HUES64 (cell line): ENCODE results near the gene TMCC1.

Experiments
- H3K27ac ChIP-seq: 2 replicates; pipeline ENCODE4 v1.7.0; 2013; ENCODE audit warnings: low read depth, low read length, inconsistent platforms
- H3K27me3 ChIP-seq: 2 replicates; pipeline ENCODE4 v1.6.1; 2013; ENCODE audit warnings: mild to moderate bottlenecking, low read length; ENCODE audit not compliant: insufficient read depth
- H3K36me3 ChIP-seq: 2 replicates; pipeline ENCODE4 v1.6.1; 2013; ENCODE audit warnings: mild to moderate bottlenecking, low read length; ENCODE audit not compliant: insufficient read depth
- H3K4me1 ChIP-seq: 2 replicates; pipeline ENCODE4 v1.6.1; 2013; ENCODE audit warnings: mild to moderate bottlenecking, low read length, moderate library complexity; ENCODE audit not compliant: insufficient read depth
- H3K4me3 ChIP-seq: 2 replicates; pipeline ENCODE4 v1.5.1; 2013; ENCODE audit warnings: mild to moderate bottlenecking, low read length, moderate library complexity
- H3K9ac ChIP-seq: 2 replicates; pipeline ENCODE4 v1.6.1; 2013; ENCODE audit warnings: mild to moderate bottlenecking, low read depth, low read length
- H3K9me3 ChIP-seq: 2 replicates; pipeline ENCODE4 v1.6.1; 2013; ENCODE audit warnings: low read depth, low read length; ENCODE audit not compliant: insufficient read depth
- WGBS: fragments of 150-250, 120-280 bp; methylation state at CpG from one replicate; pipeline ENCODE4 v1.1.7; 2013; ENCODE audit warnings: missing lambda C conversion rate; 5-methylcytosine and 5-hydroxymethylcytosine counted together

The TMCC1 gene

DNA sequence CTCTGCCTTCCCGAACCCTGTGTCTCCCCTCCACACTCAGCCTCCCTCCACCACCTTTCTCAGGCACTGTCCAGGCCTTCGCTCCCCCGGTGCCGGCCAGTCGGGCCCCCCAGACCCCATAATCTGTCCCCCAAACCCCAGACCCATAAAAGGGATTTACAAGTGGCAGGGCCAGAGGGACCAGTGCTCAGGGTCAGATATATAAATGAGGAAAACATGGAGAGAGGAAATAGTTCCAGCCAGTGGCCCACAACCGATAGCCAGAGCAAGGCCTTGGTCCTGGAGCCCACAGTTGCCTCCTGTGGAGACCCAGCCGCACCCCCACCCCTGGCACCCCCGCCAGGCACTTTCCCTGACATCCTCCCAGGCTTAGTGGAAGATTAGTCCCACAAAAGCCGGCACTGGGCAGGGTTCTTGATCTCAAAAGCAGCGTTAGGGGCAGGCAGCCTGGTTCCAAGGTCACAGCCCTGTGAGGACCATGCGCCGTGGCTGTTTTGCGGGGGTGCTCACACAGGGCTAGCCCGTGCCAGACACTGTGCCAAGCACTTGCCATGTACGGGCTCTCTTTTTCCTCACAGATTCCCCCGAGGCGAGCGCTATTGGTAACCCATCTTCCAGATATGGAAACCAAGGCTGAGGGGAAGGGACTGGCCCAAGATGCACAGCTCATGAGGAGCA lies 286.0 kb downstream of the TMCC1 start:
- WGBS, result 46% methylated on average over 18 of the region's 18 CpGs
- Histone ChIP-seq H3K9ac (peak overlapping the region; percentile 68; the same call in 1 of the 2 replicates), H3K4me1 (peaks cover 36% of the 10 kb centered on the region), H3K36me3 (no peaks in the 10 kb centered on the region), H3K4me3 (peak overlapping the region; percentile 79), H3K27me3 (peaks cover 24% of the 10 kb centered on the region), H3K9me3 (no peaks in the 10 kb centered on the region), H3K27ac (peak overlapping the region; percentile 66; the same call in 1 of the 2 replicates)

GRCh38 chr3:129606636-129607390 lies 286.7 kb downstream of the TMCC1 start, which contains the start of gene PLXND1:
Gene PLXND1, minus strand, starts transcription at chr3:129606676. Its CDS starts 37 bp downstream, at chr3:129606639.
- H3K36me3 ChIP-seq, result no peaks in the 10 kb centered on the region
- H3K9ac ChIP-seq, result peak within 1 kb of the TSS; percentile 68
- H3K4me1 ChIP-seq, result peaks cover 36% of the 10 kb centered on the region
- H3K9me3 ChIP-seq, result no peaks in the 10 kb centered on the region
- peak within 1 kb of the TSS; percentile 66; the same call in 1 of the 2 replicates for H3K27ac ChIP-seq
- H3K27me3 ChIP-seq, result peaks cover 24% of the 10 kb centered on the region
- peak within 1 kb of the TSS; percentile 79 for H3K4me3 ChIP-seq
- under 1% methylated on average over 96 of the region's 96 CpGs for WGBS

GRCh38 chr3:129605922-129606635 lies 287.4 kb downstream of the TMCC1 start:
- Histone ChIP-seq H3K27ac (no peak overlapping the region), H3K4me3 (peak overlapping the region; percentile 68), H3K4me1 (peaks cover 30% of the 10 kb centered on the region), H3K9ac (peak overlapping the region; percentile 67), H3K27me3 (peaks cover 24% of the 10 kb centered on the region), H3K9me3 (no peaks in the 10 kb centered on the region), H3K36me3 (no peaks in the 10 kb centered on the region)
- WGBS, result 2% methylated on average over 98 of the region's 98 CpGs

- Histone ChIP-seq H3K4me1 (peaks cover 32% of the 10 kb centered on the region), H3K9me3 (no peaks in the 10 kb centered on the region), H3K27ac (no peak overlapping the region), H3K36me3 (no peaks in the 10 kb centered on the region), H3K27me3 (peaks cover 24% of the 10 kb centered on the region), H3K9ac (peak overlapping the region; percentile 67), H3K4me3 (peak overlapping the region; percentile 68)
- under 1% methylated on average over 87 of the region's 98 CpGs for WGBS
These were observed 288.1 kb downstream of the TMCC1 start for GRCh38 chr3:129605203-129605921.

DNA sequence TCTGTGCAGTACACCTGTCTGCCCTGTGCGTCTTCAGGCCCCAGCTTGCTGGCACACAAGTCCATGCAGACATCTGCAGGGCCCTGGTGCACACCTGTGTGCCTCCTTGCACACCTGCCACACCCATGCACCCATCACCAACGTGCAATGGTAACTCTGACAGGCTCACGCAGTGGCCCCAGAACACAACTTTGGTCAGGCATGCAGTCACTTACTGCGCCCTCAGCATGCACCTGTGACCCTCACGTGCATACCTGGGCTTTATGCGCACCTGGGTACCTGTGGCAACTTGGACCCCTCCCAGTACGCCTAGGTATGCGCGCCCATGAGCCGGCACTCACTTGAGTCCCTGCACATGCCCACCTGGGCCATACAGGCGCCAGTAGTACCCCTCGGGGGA lies 288.7 kb downstream of the TMCC1 start:
- Histone ChIP-seq H3K9me3 (no peaks in the 10 kb centered on the region), H3K4me3 (peak overlapping the region; percentile 68), H3K4me1 (peaks cover 38% of the 10 kb centered on the region), H3K27me3 (peaks cover 24% of the 10 kb centered on the region), H3K27ac (no peak overlapping the region), H3K9ac (no peak overlapping the region), H3K36me3 (no peaks in the 10 kb centered on the region)
- 21% methylated on average over 12 of the region's 12 CpGs for WGBS

DNA sequence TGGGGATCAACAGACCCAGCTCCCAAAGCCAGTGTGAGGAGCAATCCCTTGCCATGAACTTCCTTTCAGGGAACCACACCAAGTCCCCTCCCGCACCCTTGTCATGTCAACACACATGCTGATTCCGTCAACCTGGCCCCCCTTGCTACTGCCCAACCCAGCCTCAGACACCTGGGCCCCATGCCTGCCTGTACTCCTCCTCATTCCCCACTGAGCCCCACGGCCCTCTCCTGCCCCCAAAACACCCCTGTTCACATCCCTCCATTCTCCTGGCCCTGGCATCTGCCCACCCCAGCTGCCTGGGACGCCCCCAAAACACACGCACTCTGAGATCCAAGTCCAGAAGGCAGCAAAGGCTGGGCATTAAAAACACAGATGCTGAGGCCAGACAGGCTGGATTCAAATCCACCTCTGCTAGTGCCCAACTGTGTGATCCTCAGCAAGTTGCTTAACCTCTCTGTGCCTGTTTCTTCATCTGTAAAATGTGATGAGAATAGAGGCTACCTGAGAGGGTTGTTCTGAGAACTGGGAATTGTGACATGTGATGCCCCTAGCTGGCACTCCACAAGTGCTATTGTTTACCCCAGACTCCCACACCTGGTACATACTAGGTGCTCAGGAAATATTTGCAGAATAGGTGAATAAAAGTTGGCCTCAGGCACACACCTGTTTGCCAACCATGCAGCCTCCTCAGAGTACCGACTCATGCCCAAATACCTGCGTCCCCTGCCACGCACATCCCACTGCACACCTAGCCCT lies 289.3 kb downstream of the TMCC1 start:
- Histone ChIP-seq H3K27ac (no peak overlapping the region), H3K4me1 (peaks cover 43% of the 10 kb centered on the region), H3K4me3 (peak overlapping the region; percentile 68), H3K27me3 (peaks cover 24% of the 10 kb centered on the region), H3K9ac (no peak overlapping the region), H3K9me3 (no peaks in the 10 kb centered on the region), H3K36me3 (no peaks in the 10 kb centered on the region)
- 71% methylated on average over 8 of the region's 8 CpGs for WGBS

GRCh38 chr3:129603561-129603942 lies 290.0 kb downstream of the TMCC1 start:
- Histone ChIP-seq H3K36me3 (no peaks in the 10 kb centered on the region), H3K4me1 (peaks cover 45% of the 10 kb centered on the region), H3K9me3 (no peaks in the 10 kb centered on the region), H3K27me3 (peaks cover 24% of the 10 kb centered on the region), H3K9ac (no peak overlapping the region), H3K4me3 (peak overlapping the region; percentile 68; the same call in 1 of the 2 replicates), H3K27ac (peak overlapping the region; percentile 61; the same call in 1 of the 2 replicates)
- WGBS, result 48% methylated on average over 7 of the region's 7 CpGs

GRCh38 chr3:129602730-129603560 lies 290.6 kb downstream of the TMCC1 start:
- Histone ChIP-seq H3K27ac (peak overlapping the region; percentile 61; the same call in 1 of the 2 replicates), H3K4me1 (peaks cover 48% of the 10 kb centered on the region), H3K4me3 (peak overlapping the region; percentile 68; the same call in 1 of the 2 replicates), H3K9ac (no peak overlapping the region), H3K9me3 (no peaks in the 10 kb centered on the region), H3K36me3 (no peaks in the 10 kb centered on the region), H3K27me3 (peaks cover 24% of the 10 kb centered on the region)
- 62% methylated on average over 15 of the region's 15 CpGs for WGBS

DNA sequence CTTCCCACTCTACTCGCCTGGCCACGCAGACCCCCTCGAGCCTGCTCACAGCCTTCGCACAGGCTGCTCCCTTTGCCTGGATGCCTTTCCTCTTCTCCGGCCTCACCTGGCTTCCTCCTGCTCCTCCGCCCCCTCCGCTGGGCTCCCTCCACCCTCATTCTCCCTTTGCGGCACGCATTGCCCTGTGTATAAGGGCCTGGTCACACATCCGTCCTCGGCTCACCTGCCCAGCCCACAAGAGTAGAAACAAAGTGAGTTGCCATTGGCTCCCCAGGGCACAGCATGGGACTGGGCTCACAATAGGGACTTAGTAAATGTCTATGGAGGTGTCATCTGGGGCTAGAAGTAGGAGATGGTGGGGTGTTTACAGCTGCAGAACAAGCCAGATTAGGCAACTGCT lies 291.2 kb downstream of the TMCC1 start:
- Histone ChIP-seq H3K27me3 (peaks cover 21% of the 10 kb centered on the region), H3K36me3 (no peaks in the 10 kb centered on the region), H3K9me3 (no peaks in the 10 kb centered on the region), H3K9ac (0 out of 2 replicates have a peak overlapping the region, but pooled peaks have one; percentile 7), H3K4me3 (0 out of 2 replicates have a peak overlapping the region, but pooled peaks have one; percentile 3), H3K4me1 (peaks cover 54% of the 10 kb centered on the region), H3K27ac (no peak overlapping the region; the same call in 1 of the 2 replicates)
- 47% methylated on average over 11 of the region's 11 CpGs for WGBS
